PC-3 (cell line): ENCODE data around the gene GDF15. TPM values are rescaled to one million over a fixed set of nuclear protein-coding genes. Genes with fewer than 3 reads are reported as not detected.
"Not testable (repeated sequence)": the region's sequence is repeated elsewhere in the genome, so short reads cannot be mapped to it uniquely, and the experiment has no call there.

Experiments used
- ATAC-seq: fragments of 200-7000 bp; cut with Tn5 transposase; 2 replicates; pipeline ENCODE4 v1.9.1; 2020; ENCODE audit warnings: mild to moderate bottlenecking, moderate library complexity
- BruUV-seq: library from RNA; stranded (reverse); fragments of 400-500 nt; replicated peaks from 2 replicates; lab custom pipeline; 2021; lab: Mats Ljungman, UMichigan
- CTCF ChIA-PET: fragments of 300-600 bp; sonication (Branson Sonifier 250); formaldehyde crosslinking; loops from one replicate; lab custom pipeline; 2022; ENCODE audit warnings: antibody characterized with exemption; lab: Charles Lee
- POLR2A ChIA-PET: fragments of 300-600 bp; sonication (Branson Sonifier 250); formaldehyde crosslinking; loops from one replicate; lab custom pipeline; 2022; ENCODE audit warnings: antibody characterized with exemption; ENCODE audit not compliant: unreplicated experiment; lab: Charles Lee
- DNase-seq: peaks from one replicate; pipeline ENCODE4 v3.0.0-alpha.2; 2015
- H2AFZ ChIP-seq: fragments of 300-600 bp; sonication (generic); 2 replicates; pipeline ENCODE4 v1.6.0; 2016; ENCODE audit warnings: antibody characterized with exemption, low read length
- H3F3A ChIP-seq: fragments of 300-600 bp; sonication (generic); one replicate; pipeline ENCODE4 v1.6.0; 2017; ENCODE audit warnings: antibody characterized with exemption, low read length, control low read depth, mild to moderate bottlenecking; ENCODE audit not compliant: unreplicated experiment
- H3K27ac ChIP-seq: fragments of 300-600 bp; sonication (generic); 2 replicates; pipeline ENCODE4 v1.5.1; 2016; ENCODE audit warnings: mild to moderate bottlenecking, low read length
- H3K27me3 ChIP-seq: fragments of 300-600 bp; sonication (generic); 2 replicates; pipeline ENCODE4 v1.6.1; 2016; ENCODE audit warnings: low read length, mixed read lengths
- H3K36me3 ChIP-seq: fragments of 300-600 bp; sonication (generic); 2 replicates; pipeline ENCODE4 v1.6.1; 2016; ENCODE audit warnings: low read depth, mixed run types, low read length, mixed read lengths
- H3K4me1 ChIP-seq: fragments of 300-600 bp; sonication (generic); 2 replicates; pipeline ENCODE4 v1.5.1; 2016; ENCODE audit warnings: low read length; ENCODE audit not compliant: insufficient read depth
- H3K4me2 ChIP-seq: fragments of 300-600 bp; sonication (generic); 2 replicates; pipeline ENCODE4 v1.6.0; 2016; ENCODE audit warnings: low read length
- H3K4me3 ChIP-seq: fragments of 300-600 bp; sonication (generic); 2 replicates; pipeline ENCODE4 v1.5.1; 2016; ENCODE audit warnings: mild to moderate bottlenecking, low read length, mixed read lengths
- H3K79me2 ChIP-seq: fragments of 300-600 bp; sonication (generic); 2 replicates; pipeline ENCODE4 v1.6.1; 2017; ENCODE audit warnings: low read length, mixed read lengths
- H3K9ac ChIP-seq: fragments of 300-600 bp; sonication (generic); 2 replicates; pipeline ENCODE4 v1.6.0; 2016; ENCODE audit warnings: mild to moderate bottlenecking, low read length
- H3K9me2 ChIP-seq: fragments of 300-600 bp; sonication (generic); replicated peaks from 2 replicates; pipeline ENCODE4 v1.6.1; 2016; ENCODE audit warnings: mixed run types, low read length, mixed read lengths
- H3K9me3 ChIP-seq: fragments of 300-600 bp; sonication (generic); 2 replicates; pipeline ENCODE4 v1.6.1; 2016; ENCODE audit warnings: low read length, mixed read lengths
- H4K20me1 ChIP-seq: fragments of 300-600 bp; sonication (generic); 2 replicates; pipeline ENCODE4 v1.6.1; 2016; ENCODE audit warnings: low read length, mixed read lengths
- CTCF ChIP-seq: fragments of 300-600 bp; sonication (generic); conservative IDR thresholded peaks from 2 replicates; pipeline ENCODE4 v1.5.1; 2017; ENCODE audit warnings: antibody characterized with exemption, low read depth, mild to moderate bottlenecking, low read length
- EZH2 ChIP-seq: fragments of 300-600 bp; sonication (generic); IDR thresholded peaks from one replicate; pipeline ENCODE4 v1.6.1; 2017; ENCODE audit warnings: antibody characterized with exemption, mild to moderate bottlenecking, low read length; ENCODE audit not compliant: unreplicated experiment
- EZH2phosphoT487 ChIP-seq: fragments of 300-600 bp; sonication (generic); IDR thresholded peaks from 2 replicates; pipeline ENCODE4 v1.6.1; 2018; ENCODE audit warnings: mild to moderate bottlenecking, antibody characterized with exemption, low read length, borderline replicate concordance
- intact Hi-C: fragments of 100-400 bp; cut with micrococcal nuclease; formaldehyde crosslinking; loops from 2 replicates; pipeline ENCODE4 v1.9.0; 2023
- total RNA-seq: library from RNA; depleted of rRNA; stranded (reverse); fragments of >200 nt; gene quantifications from 2 replicates; pipeline ENCODE4 v1.2.3, GENCODE V29; 2014

GDF15 gene
- total RNA-seq, 1 experiment from 2014 or later = 84.3 TPM

GRCh38 chr19:18361646-18362045 is 24.3 kb upstream of the GDF15 start:
- peaks cover 19% of the 10 kb centered on the region for H3K4me1 ChIP-seq
- TF ChIP-seq CTCF = no peak
- no peak for TF ChIP-seq EZH2
- no peak for TF ChIP-seq EZH2phosphoT487
- no peaks in the 10 kb centered on the region for H4K20me1 ChIP-seq
- H3K36me3 ChIP-seq = no peaks in the 10 kb centered on the region
- no peaks in the 10 kb centered on the region for H3F3A ChIP-seq
- H3K27ac ChIP-seq = no peak overlapping the region
- no peak overlapping the region for H3K4me2 ChIP-seq
- no peaks in the 10 kb centered on the region for H3K79me2 ChIP-seq
- DNase-seq = no peak
- no peak for ATAC-seq
- BruUV-seq = no TSS peak
- no peak overlapping the region for H3K9ac ChIP-seq
- ChIA-PET CTCF (no interaction called here), POLR2A (no interaction called here)
- H3K4me3 ChIP-seq = no peak overlapping the region
- no peaks in the 10 kb centered on the region for H3K9me2 ChIP-seq
- H3K9me3 ChIP-seq = no peaks in the 10 kb centered on the region
- no peak overlapping the region for H2AFZ ChIP-seq
- H3K27me3 ChIP-seq = no peaks in the 10 kb centered on the region
- intact Hi-C loops = no loop called here

GRCh38 chr19:18362934-18363542 is 22.9 kb upstream of the GDF15 start:
- H3K4me1 ChIP-seq = peaks cover 19% of the 10 kb centered on the region
- TF ChIP-seq CTCF (no peak), EZH2 (no peak), EZH2phosphoT487 (no peak)
- no peak overlapping the region for H3K9ac ChIP-seq
- no peaks in the 10 kb centered on the region for H3F3A ChIP-seq
- intact Hi-C loops = no loop called here
- no peaks in the 10 kb centered on the region for H3K79me2 ChIP-seq
- POLR2A ChIA-PET = no interaction called here
- H3K9me2 ChIP-seq = no peaks in the 10 kb centered on the region
- no peak for DNase-seq
- no peak overlapping the region for H3K4me3 ChIP-seq
- no peaks in the 10 kb centered on the region for H3K9me3 ChIP-seq
- CTCF ChIA-PET = interaction anchor here (0.7 kb wide), 1 partner anchor 154 kb away, joined by 5 read pairs; no protein-coding TSS in a partner anchor
- ATAC-seq = no peak
- no peak overlapping the region for H2AFZ ChIP-seq
- no peak overlapping the region for H3K4me2 ChIP-seq
- H3K27ac ChIP-seq = no peak overlapping the region
- no TSS peak for BruUV-seq
- H3K36me3 ChIP-seq = no peaks in the 10 kb centered on the region
- no peaks in the 10 kb centered on the region for H3K27me3 ChIP-seq
- no peaks in the 10 kb centered on the region for H4K20me1 ChIP-seq

GRCh38 chr19:18363787-18364186 is 22.2 kb upstream of the GDF15 start:
- Histone ChIP-seq H3K79me2 (no peaks in the 10 kb centered on the region), H3K9ac (no peak overlapping the region), H3K4me1 (peaks cover 19% of the 10 kb centered on the region), H3K36me3 (no peaks in the 10 kb centered on the region), H3K9me3 (no peaks in the 10 kb centered on the region), H3F3A (no peaks in the 10 kb centered on the region), H3K4me2 (no peak overlapping the region), H3K27ac (no peak overlapping the region), H3K27me3 (no peaks in the 10 kb centered on the region), H3K4me3 (no peak overlapping the region), H2AFZ (no peak overlapping the region), H3K9me2 (no peaks in the 10 kb centered on the region), H4K20me1 (no peaks in the 10 kb centered on the region)
- no peak for ATAC-seq
- BruUV-seq = no TSS peak
- TF ChIP-seq EZH2phosphoT487 = no peak
- no peak for TF ChIP-seq CTCF
- TF ChIP-seq EZH2 = no peak
- no peak for DNase-seq
- intact Hi-C loops = loop anchor here (2.0 kb wide), 1 partner anchor 17 kb away; no protein-coding TSS in a partner anchor
- ChIA-PET POLR2A (interaction anchor here (0.8 kb wide), 1 partner anchor 17 kb away, joined by 3 read pairs; no protein-coding TSS in a partner anchor), CTCF (interaction anchor here (0.6 kb wide), 1 partner anchor 24 kb away, joined by 5 read pairs; no protein-coding TSS in a partner anchor)

- H3K9me2 ChIP-seq, H3K9me3 ChIP-seq, H3K27me3 ChIP-seq, H4K20me1 ChIP-seq, H3K36me3 ChIP-seq, DNase-seq, H3K79me2 ChIP-seq, H2AFZ ChIP-seq, H3K4me3 ChIP-seq, H3F3A ChIP-seq: not testable (repeated sequence)
- Histone ChIP-seq H3K4me2 (peak overlapping the region; percentile 49), H3K4me1 (peaks cover 19% of the 10 kb centered on the region), H3K27ac (peak overlapping the region; percentile 21; the same call in 1 of the 2 replicates), H3K9ac (peak overlapping the region; percentile 8; the same call in 1 of the 2 replicates)
- intact Hi-C loops = loop anchor here (2.0 kb wide), 1 partner anchor 16 kb away; no protein-coding TSS in a partner anchor
- ChIA-PET POLR2A (interaction anchor here (0.8 kb wide), 1 partner anchor 16 kb away, joined by 3 read pairs; no protein-coding TSS in a partner anchor), CTCF (interaction anchor here (0.6 to 1.0 kb wide), 2 partner anchors 22 to 24 kb away, joined by 5 to 8 read pairs; partner anchors contain the start of gene GDF15)
- peak; percentile 12; the same call in 1 of the 2 replicates for ATAC-seq
- BruUV-seq = TSS peak; percentile 99
Observed at GRCh38 chr19:18364277-18364825, 21.6 kb upstream of the GDF15 start.
